ENCODE measurements around the gene GABRD. TPM values are rescaled to one million over a fixed set of nuclear protein-coding genes. Genes with fewer than 3 reads are reported as not detected.

GABRD gene
- total RNA-seq, 1 donor from 2014 or later: not detected

- Histone ChIP-seq H3K4me3 (ENCODE audit: low read depth, low read length) (no peak overlapping the region), H3K27me3 (ENCODE audit: control insufficient read depth, insufficient read depth, low read length) (no peaks in the 10 kb centered on the region), H3K36me3 (ENCODE audit: control insufficient read depth, insufficient read depth, low read length) (peaks cover 3% of the 10 kb centered on the region)
- no peak for TF ChIP-seq CTCF (IDR thresholded peaks at IDR 0.05; ENCODE audit: insufficient read depth, low read length, poor library complexity, severe bottlenecking)
- DNase-seq (ENCODE audit: low read depth): no peak
Measured at GRCh38 chr1:2059290-2059953, 40.3 kb downstream of the GABRD start.

- DNase-seq (ENCODE audit: low read depth): no peak
- TF ChIP-seq CTCF (IDR thresholded peaks at IDR 0.05; ENCODE audit: insufficient read depth, low read length, poor library complexity, severe bottlenecking): no peak
- no peak overlapping the region for H3K4me3 ChIP-seq (ENCODE audit: low read depth, low read length)
- H3K36me3 ChIP-seq (ENCODE audit: control insufficient read depth, insufficient read depth, low read length): peaks cover 3% of the 10 kb centered on the region
- H3K27me3 ChIP-seq (ENCODE audit: control insufficient read depth, insufficient read depth, low read length): no peaks in the 10 kb centered on the region
Measured at GRCh38 chr1:2060072-2060471, 40.9 kb downstream of the GABRD start.

GRCh38 chr1:2060535-2060934 lies 41.4 kb downstream of the GABRD start:
- no peak for DNase-seq (ENCODE audit: low read depth)
- no peak for TF ChIP-seq CTCF (IDR thresholded peaks at IDR 0.05; ENCODE audit: insufficient read depth, low read length, poor library complexity, severe bottlenecking)
- peaks cover 3% of the 10 kb centered on the region for H3K36me3 ChIP-seq (ENCODE audit: control insufficient read depth, insufficient read depth, low read length)
- H3K4me3 ChIP-seq (ENCODE audit: low read depth, low read length): no peak overlapping the region
- no peaks in the 10 kb centered on the region for H3K27me3 ChIP-seq (ENCODE audit: control insufficient read depth, insufficient read depth, low read length)

GRCh38 chr1:2061065-2061778 lies 42.1 kb downstream of the GABRD start:
- DNase-seq (ENCODE audit: low read depth): no peak
- no peak overlapping the region for H3K4me3 ChIP-seq (ENCODE audit: low read depth, low read length)
- peaks cover 3% of the 10 kb centered on the region for H3K36me3 ChIP-seq (ENCODE audit: control insufficient read depth, insufficient read depth, low read length)
- H3K27me3 ChIP-seq (ENCODE audit: control insufficient read depth, insufficient read depth, low read length): no peaks in the 10 kb centered on the region
- no peak for TF ChIP-seq CTCF (IDR thresholded peaks at IDR 0.05; ENCODE audit: insufficient read depth, low read length, poor library complexity, severe bottlenecking)

- DNase-seq (ENCODE audit: low read depth): no peak
- Histone ChIP-seq H3K4me3 (ENCODE audit: low read depth, low read length) (no peak overlapping the region), H3K36me3 (ENCODE audit: control insufficient read depth, insufficient read depth, low read length) (peaks cover 1% of the 10 kb centered on the region), H3K27me3 (ENCODE audit: control insufficient read depth, insufficient read depth, low read length) (no peaks in the 10 kb centered on the region)
- TF ChIP-seq CTCF (IDR thresholded peaks at IDR 0.05; ENCODE audit: insufficient read depth, low read length, poor library complexity, severe bottlenecking): no peak
Measured at GRCh38 chr1:2065699-2066098, 46.6 kb downstream of the GABRD start.

Measured in kidney epithelial cell (primary cell).